ENCODE measurements around the gene TMC2.

- TF ChIP-seq POLR2AphosphoS5 (IDR thresholded peaks at IDR 0.05; ENCODE audit: insufficient read depth in 1 of 2, low read depth in 1 of 2) (no peak), CTCF (IDR thresholded peaks at IDR 0.05) (no peak)
Measured at GRCh38 chr20:2631228-2631627, 94.9 kb downstream of the TMC2 start.

All from vagina (tissue), 2 donors.